GM21367 (cell line): ENCODE results near the gene ILF2.

Experiments
- ATAC-seq: cut with Tn5 transposase; IDR thresholded peaks from one replicate; pipeline ENCODE4 v1.9.1; 2021; ENCODE audit not compliant: unreplicated experiment

ILF2 gene

DNA sequence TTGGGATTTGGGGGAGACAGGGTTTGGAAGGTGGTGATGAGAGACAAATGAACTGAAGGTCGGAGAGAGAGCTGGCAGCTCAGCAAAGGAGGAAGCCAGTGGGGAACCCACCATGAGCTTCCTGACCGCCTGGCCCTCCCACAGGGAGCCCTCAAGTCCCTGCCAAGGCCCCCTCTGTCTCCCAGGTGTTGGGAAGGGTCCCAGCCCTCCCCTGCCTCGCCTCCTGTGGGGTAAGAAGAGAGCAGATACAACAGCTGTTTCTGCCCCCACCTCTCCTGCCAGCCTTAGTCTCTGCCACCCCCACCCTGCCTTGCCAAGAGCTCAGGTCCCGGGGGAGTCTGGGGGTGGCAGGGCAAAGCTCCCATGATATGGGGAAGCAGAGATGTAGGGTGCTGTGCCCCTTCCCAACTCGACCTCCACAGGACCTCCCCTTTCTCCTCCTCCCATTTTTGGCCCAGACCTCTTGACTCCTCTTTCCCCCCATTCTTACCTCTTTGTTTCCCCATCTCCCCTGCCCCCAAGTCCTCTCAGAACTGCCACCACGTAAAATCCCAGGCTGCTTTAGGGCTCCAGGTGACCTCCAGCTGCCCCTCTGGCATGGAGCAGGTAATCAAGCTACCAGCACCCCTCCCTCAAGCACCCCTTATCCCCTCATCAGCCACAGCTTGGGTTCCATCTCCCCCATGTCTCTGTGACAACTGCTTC lies 42.0 kb downstream of the ILF2 start:
- no peak for ATAC-seq

DNA sequence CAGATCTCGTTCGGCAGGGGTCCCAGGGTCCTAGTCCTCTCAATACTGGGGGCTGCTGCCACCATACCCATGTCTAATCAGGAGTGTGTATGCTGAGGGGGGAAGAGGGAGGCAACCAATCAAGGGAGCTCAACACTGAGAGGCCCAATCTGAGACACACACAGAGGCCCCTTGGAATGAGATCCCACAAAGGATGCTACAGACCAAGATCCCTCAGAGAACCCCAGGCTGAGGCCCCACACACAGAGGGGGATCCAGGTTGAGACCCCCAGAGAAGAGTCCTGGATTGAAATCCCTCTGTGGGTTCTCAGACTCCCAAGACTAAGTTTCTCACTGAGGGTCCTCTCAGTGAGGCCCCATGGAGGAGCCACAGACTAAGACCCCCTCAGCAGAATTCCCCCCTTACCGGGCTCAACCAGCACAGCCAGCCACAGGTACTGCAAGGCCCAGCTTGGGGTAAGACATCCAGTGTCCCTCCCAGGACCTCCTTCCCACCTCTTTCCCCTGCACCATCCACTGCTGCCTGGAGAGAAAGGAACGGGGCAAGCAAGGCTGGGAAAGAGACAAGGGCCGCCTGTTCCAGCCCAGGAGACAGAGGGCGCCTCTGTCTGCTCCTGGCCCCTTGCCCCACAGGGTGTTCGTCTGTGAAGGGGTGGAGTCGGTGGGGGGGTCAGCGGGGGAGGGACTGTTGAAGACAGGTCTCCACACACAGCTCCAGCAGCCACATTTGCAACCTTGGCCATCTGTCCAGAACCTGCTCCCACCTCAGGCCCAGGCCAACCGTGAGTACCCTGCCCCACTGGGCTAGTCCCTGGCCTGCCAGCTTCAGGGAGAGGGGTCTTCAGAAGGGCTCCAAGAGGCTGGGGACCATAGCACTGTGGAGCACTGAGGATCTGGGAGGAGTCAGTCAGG lies 42.8 kb downstream of the ILF2 start, which contains the start of gene S100A1:
Gene S100A1 (plus strand): TSS at position 720 of the 912 bp plus-strand sequence. CDS start 2,088 bp downstream, outside the sequence.
- no peak for ATAC-seq

DNA sequence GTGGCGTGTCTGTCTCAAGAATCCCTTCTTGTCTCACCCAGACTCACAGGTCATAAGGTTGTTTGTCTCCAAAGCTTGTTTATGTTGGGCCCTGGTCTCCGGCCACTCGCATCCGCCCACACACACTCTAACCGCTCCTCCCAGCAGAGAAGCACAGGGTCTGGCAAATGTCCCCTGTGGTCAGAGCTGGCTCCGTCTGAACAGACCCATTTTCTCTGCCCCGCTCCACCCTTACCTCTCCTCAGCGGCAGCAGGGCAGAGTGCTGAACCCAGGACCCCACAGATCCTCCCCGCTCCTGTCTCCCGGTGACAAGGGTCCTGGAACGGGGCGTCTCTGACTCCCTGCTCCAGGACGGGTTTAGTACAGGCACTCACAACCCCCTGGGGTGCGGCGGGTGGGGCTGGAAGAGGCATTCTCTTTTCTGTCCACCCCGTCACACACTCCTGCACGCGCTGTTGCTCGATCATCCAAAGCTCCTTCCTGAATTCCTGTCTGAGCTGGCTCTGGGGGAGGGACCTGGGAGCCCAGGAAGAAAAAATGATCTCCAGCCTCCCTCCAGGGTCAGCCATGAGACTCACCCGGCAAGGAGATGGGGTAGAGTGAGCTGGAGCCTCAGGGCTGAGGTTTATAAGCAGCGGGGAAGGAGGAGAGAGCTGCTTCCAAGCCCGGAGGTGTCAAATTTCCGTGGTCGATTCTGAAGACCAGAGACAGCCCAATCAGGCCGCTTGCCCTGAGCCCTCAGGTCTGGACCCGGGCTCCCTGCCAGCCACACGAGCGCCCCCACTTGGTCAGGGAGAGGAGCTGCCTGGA lies 43.7 kb downstream of the ILF2 start, which contains the start of gene S100A13:
Gene S100A13 (minus strand): TSS at position 602 of the 811 bp plus-strand sequence. CDS start 1,033 bp downstream, outside the sequence.
- no peak for ATAC-seq

DNA sequence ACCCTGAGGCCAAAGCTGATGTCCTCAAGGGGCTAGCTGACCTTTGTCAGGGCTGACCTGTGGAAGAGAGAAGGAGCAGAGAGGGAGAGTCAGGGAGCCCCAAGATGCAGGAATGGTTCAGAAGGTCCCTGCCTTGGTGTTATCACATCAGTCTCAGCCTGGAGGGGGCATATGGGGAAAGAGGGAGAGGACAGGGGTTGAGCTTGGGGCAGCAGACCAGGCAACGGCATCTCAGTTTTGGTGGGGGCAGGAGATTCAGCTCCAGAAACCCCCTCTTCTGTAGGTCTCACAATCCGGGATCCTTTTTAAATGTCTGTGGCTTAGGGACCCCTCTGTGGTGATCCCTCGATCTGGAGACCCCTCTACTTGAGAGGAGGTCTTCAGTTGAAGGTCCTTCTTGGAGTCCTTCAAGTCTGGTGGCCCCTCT lies 44.3 kb downstream of the ILF2 start:
- ATAC-seq = no peak

DNA sequence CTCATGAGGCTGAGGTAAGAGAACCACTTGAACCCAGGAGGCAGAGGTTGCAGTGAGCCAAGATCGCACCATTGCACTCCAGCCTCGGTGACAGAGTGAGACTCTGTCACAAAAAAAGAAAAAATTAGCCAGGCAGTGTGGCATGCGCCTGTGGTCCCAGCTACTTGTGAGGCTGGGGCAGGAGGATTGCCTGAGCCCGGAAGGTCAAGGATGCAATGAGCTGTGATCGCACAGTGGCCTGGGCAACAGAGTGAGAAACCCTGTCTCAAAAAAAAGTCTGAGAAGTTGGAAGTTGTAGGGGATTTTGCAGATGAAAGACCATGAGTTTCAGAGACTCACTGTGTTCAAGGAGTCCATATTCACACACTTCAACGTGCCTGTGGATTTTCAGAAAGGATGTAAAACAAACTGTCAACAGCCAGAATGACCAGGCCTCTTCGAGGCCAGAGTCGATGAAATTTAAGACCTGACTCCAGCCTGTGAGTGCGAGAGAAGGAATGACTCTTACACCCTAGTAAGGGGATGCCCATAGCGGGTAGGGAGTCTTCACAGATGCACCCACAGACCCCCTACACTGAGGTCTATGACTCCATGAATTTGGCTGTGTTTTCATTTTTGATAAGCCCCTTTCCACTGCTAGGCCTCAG lies 45.7 kb downstream of the ILF2 start:
- ATAC-seq = no peak

DNA sequence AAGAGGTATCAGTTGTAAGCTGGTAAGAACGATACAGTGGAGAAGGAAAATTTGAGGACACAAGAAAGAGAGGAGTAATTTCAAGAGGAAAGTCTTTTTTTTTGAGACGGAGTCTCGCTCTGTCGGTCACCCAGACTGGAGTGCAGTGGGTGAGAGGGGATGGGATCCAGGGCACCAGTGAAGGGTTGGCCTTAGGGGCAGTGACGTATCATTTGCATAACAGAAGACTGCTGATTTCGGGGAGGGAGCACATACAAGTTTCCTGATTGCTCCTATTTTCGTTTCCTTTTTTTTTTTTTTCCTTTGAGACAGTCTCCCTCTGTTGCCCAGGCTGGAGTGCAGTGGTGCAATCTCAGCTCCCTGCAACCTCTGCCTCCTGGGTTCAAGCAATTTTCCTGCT lies 47.7 kb downstream of the ILF2 start:
- ATAC-seq = no peak

DNA sequence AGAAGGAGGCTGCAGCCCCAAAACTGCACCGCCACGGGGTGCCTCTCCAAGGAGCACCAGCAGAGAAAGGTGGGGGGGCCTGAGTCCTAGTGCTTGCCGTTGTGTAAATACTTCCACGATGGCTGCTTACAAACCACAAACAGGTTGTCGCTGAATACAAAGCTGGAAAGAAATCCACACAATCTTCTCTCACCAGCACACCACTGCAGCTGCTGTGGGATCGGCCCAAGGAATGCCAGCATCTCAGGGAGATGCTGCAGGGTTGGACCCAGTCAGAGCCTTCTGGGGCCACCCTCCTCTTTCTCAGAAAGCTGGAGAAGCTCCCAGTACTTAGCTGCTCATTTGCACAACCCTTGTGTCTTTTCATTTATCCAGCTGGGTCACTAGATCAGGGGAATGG lies 51.6 kb downstream of the ILF2 start:
- no peak for ATAC-seq

DNA sequence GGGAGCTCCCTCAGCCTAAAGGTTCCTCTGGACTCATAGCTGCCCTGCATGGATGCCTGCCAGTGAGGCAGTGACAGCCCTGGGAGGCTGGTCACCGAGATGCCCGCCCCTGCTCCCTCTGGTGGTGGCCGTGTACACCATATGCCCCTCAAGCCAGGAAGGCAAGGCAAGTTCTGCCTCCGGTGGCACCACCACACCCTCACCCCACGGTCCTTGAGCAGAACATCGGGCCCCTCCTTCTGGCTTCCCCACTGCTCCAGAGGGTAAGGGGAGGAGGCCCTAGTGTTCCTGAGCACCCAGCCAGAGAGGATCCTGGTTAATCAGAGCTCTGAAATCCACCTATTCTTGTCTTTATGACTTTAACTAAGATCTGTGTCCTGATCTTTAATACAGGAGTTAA lies 53.1 kb downstream of the ILF2 start:
- ATAC-seq = no peak

DNA sequence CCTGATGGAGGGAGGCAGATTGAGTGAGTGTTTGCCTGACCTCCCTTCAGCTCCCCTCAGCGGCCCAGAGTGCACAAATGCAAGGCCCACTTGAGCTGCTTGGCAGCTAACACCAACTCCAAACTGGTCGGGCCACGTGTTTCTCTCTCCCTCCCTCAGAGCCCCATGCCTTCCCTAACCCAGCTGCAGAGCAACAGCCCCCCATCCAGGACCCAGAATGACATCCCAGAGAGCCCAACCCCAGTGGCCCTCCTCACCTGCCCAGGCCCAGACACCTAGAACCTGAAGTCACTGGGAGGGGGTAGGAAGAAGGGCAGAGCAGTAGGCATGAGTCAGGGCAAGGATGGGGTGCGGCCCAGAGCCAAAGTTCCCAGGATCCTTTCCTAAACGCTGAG lies 53.9 kb downstream of the ILF2 start:
- no peak for ATAC-seq

DNA sequence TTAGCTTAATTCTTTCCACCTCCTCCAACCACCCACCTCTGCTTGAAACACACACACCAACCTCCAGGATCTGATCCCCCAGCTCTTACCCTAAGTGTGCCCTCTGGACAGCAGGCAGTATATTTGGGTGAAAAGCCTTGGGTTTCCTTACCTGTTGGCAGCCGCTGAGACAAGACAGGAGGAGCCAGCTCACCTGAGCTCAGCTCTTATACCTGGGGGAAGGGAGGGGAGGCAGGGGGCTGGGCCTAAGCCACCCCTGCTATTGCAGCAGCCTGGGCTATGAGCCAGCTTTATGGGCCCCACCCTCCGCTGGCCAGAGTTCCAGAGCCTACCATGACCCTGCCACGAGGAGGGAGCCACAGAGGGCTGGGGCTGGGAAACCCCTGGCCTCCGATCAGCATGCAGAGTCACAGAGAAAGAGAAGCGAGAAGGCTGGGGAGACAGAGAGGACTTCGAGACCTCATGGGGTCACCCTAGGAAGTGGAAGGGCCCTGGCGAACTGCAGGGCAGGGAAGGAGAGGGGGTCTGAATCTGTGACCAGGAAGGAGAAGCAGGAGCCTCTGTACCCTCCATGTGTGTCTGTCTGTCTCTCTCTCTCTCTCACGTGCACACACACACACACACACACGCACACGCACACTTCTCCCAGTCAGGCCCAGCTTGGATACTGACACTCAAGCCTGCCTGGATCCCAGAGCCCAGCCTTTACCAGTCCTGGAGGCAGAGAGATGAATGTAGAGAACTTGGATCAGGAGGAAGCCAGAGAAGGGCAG lies 54.5 kb downstream of the ILF2 start, which contains the start of gene S100A14:
Gene S100A14 (minus strand): TSS at position 182 of the 773 bp plus-strand sequence. CDS start 467 bp downstream, outside the sequence.
- ATAC-seq = no peak

DNA sequence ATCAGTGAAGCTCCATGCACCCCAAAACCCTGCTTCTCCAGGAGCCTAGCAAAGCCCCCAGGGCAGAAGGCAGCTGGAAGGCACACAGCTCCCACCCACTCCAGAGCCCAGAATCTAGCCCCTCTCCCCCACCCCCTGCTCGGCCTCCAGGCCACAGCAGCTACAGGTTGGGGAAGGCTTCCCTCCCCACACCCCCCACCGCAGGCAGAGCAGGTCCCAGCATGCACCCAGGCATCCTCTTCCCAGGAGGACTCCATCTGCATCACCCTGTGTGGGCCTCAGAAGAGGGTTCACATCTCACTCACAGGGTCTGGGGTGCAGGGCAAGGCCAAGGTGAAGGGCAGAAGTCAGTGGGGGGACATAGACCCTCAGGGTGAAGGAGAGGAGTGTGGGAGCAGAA lies 55.4 kb downstream of the ILF2 start:
- ATAC-seq = no peak

DNA sequence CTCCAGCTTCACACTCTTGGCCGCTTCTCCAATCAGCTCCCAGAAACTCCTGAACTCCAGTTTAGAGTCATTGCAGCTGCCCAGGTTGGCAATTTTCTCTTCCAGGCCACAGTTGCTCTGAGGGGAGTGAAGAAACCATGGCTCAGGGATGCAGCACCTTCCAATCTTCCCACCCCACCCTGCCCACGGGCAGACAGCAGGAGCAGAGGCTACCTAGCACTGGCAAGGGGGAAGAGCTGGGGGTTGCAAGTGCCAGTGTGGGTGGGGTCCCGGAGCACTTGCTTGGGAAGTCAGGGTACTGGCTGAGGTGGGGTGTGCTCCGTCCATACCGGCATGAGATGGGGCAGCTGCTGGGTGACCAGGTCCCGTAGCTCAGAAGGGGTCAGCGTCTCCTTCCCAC lies 55.9 kb downstream of the ILF2 start:
- no peak for ATAC-seq

DNA sequence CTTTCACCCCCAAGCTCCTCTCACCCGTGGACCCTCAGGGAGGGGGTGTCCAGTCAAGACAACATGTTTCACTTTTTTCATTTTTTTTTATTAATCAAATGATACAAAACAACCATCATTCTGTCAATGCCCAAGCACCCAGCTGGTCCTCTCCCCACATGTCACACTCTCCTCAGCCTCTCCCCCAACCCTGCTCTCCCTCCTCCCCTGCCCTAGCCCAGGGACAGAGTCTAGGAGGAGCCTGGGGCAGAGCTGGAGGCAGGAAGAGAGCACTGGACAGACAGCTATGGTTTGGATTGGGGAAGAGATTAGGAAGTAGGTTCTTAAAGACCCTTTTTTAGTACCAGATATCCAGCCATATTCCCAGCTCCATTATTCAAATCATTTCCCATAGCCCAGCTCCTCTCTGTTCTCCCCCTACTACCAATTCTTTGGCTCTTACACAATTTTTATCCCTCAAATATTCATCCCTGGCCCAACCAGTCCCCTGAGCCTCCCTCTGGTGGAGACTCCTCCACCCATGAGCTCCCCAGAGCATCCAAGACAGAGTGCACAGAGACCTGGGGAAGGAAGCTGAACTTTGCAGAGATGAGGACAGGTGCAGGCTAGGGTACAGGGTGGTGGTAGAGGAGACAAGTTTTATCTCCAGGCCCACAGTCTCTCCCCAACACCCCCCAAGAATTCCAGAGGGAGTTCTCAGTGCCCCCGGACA lies 56.4 kb downstream of the ILF2 start:
- no peak for ATAC-seq

DNA sequence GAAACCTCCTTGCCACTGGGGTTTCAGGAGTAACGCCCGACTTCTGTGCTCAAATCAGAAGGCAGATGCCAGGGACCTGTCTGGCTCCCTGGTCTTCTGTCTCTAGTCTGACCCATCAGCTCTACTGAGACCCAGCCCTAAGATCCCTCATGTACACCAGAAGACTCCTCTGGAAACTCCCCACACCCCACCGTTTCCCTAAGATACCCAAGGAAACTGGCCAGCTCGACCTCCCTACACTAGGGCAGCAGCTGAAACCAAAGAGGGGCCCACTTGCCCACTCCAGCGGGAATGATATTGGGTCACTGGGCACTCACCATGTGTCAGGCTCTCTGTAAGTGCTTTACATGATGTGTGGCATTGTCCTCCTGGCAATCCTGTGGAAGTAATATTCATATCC lies 57.4 kb downstream of the ILF2 start:
- no peak for ATAC-seq

DNA sequence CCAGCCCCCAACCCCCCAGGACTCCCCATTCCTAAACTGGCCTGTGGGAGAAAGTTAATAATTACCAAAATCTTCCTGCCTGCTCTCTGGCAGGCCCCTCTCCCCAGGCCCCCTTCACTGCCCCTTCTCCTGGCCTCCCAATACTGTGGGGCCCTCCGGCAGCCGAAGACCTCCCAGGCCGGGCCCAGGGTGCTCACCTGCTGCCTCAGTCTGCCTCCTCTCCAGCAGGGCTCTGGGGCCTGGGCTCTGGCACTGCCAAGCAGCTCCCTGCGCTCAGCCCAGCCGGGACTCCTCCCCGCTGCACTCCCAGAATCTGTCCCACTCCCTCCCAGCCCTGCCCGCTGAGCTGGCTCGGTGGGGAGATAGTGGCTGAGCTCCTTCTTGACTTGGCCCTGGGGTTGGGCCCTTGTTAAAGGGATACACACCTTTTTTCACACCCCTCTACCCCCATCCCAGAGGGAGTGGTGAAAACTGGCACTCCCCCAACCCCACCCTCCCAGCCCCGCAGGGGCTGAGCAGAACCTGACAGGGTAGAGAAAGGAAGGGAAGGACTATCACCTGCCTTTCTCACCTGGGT lies 58.0 kb downstream of the ILF2 start, which contains the start of gene S100A16:
Gene S100A16 (minus strand): TSS at position 383 of the 577 bp plus-strand sequence. CDS start 4,986 bp downstream, outside the sequence.
- no peak for ATAC-seq

DNA sequence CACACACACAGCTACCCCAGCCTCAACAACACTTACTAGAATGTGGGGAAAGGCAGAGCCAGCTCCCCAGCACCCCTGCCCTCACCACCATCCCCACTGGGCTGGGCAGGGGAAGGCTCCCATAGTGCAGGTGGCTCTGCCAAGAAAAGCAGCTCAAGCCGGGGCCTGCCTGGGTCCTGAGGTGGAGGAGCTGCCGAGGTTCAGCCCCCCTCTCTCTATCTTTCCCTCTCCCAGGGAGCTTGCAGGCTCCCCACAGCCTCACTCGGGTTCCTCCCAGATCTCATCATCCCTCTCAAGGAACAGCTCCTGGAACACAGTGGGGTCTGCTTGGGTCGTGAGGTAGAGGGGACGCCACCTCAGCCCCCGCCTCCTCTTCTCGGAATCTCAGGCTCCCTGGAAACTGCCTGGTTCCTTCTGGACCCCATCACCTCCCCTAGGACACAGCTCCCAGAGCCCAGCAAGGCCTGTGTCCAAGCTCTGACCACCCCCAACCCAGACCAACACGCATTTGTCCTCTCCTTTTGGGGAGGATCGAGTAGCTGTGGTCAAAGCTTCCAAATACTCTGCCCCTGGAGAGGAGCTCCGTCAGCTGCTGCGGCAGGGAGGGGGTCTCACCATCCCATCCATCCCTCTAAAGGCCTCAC lies 58.6 kb downstream of the ILF2 start:
- no peak for ATAC-seq
